Glutamatergic neuron (in vitro differentiated cells): ENCODE results near the gene RFC3. TPM values are rescaled to one million over a fixed set of nuclear protein-coding genes. Genes with fewer than 3 reads are reported as not detected.

Experiments
- DNase-seq: peaks from one replicate; pipeline ENCODE4 v3.0.0; 2022
- H3K27ac Mint-ChIP-seq: one replicate; pipeline ENCODE4 v1.8.0; 2020; ENCODE audit warnings: mild to moderate bottlenecking, mixed read lengths, inconsistent platforms; ENCODE audit not compliant: unreplicated experiment
- H3K27me3 Mint-ChIP-seq: one replicate; pipeline ENCODE4 v1.8.0; 2020; ENCODE audit warnings: mild to moderate bottlenecking, moderate library complexity, mixed read lengths, inconsistent platforms; ENCODE audit not compliant: unreplicated experiment
- H3K36me3 Mint-ChIP-seq: one replicate; pipeline ENCODE4 v1.8.0; 2020; ENCODE audit warnings: mild to moderate bottlenecking, mixed read lengths, inconsistent platforms; ENCODE audit not compliant: unreplicated experiment
- H3K4me1 Mint-ChIP-seq: one replicate; pipeline ENCODE4 v1.8.0; 2020; ENCODE audit warnings: mild to moderate bottlenecking, low read depth, mixed read lengths, inconsistent platforms; ENCODE audit not compliant: unreplicated experiment
- H3K4me3 Mint-ChIP-seq: one replicate; pipeline ENCODE4 v1.8.0; 2020; ENCODE audit warnings: mild to moderate bottlenecking, mixed read lengths, inconsistent platforms; ENCODE audit not compliant: unreplicated experiment
- H3K9me3 Mint-ChIP-seq: one replicate; pipeline ENCODE4 v1.8.0; 2020; ENCODE audit warnings: mild to moderate bottlenecking, moderate library complexity, mixed read lengths, inconsistent platforms; ENCODE audit not compliant: unreplicated experiment
- CTCF ChIP-seq: fragments of 200-600 bp; sonication (generic); IDR thresholded peaks from one replicate; pipeline ENCODE4 v1.5.0; 2021; ENCODE audit not compliant: partially characterized antibody, unreplicated experiment
- total RNA-seq: library from RNA; stranded (reverse); fragmentation: NEBNext Ultra II Directional; extraction: Animal tissue kit (Norgen Biotek cat#: 25700); gene quantifications from one replicate; pipeline ENCODE4 v1.2.1, GENCODE V29; 2021; ENCODE audit not compliant: unreplicated experiment

Gene RFC3
- total RNA-seq, 1 donor from 2014 or later = 12.6 TPM

GRCh38 chr13:33884531-33885220, 66.7 kb downstream of the RFC3 start:
- no peak overlapping the region for H3K27ac Mint-ChIP-seq
- no peak for TF ChIP-seq CTCF

More at GRCh38 chr13:33884531-33885220, 66.7 kb downstream of the RFC3 start:
- DNase-seq = no peak
- Mint-ChIP-seq H3K36me3 (no peaks in the 10 kb centered on the region), H3K9me3 (no peaks in the 10 kb centered on the region), H3K4me3 (no peak overlapping the region), H3K4me1 (no peaks in the 10 kb centered on the region), H3K27me3 (no peaks in the 10 kb centered on the region)
